H9 (cell line): ENCODE measurements around the gene PNMA6E. TPM values are rescaled to one million over a fixed set of nuclear protein-coding genes. Genes with fewer than 3 reads are reported as not detected.

Source experiments
- DNase-seq: peaks from one replicate; pipeline ENCODE4 v3.0.0-alpha.2; 2017
- H2AFZ ChIP-seq: one replicate; pipeline ENCODE4 v1.6.1; 2013; ENCODE audit warnings: mild to moderate bottlenecking, low read length, control low read depth, moderate library complexity
- H2AK5ac ChIP-seq: 2 replicates; pipeline ENCODE4 v1.6.1; 2013; ENCODE audit warnings: low read length, control low read depth, mixed read lengths; ENCODE audit not compliant: insufficient read length
- H2BK120ac ChIP-seq: one replicate; pipeline ENCODE4 v1.6.1; 2013; ENCODE audit warnings: low read depth, mild to moderate bottlenecking, low read length, control low read depth, inconsistent platforms; ENCODE audit not compliant: poor library complexity, severe bottlenecking
- H2BK12ac ChIP-seq: 2 replicates; pipeline ENCODE4 v1.6.1; 2013; ENCODE audit warnings: low read length, control low read depth, mixed read lengths, low read depth; ENCODE audit not compliant: insufficient read length
- H2BK15ac ChIP-seq: 2 replicates; pipeline ENCODE4 v1.6.1; 2013; ENCODE audit warnings: low read depth, low read length, control low read depth
- H2BK20ac ChIP-seq: one replicate; pipeline ENCODE4 v1.6.1; 2013; ENCODE audit warnings: low read depth, mild to moderate bottlenecking, low read length, control low read depth, inconsistent platforms; ENCODE audit not compliant: poor library complexity, severe bottlenecking
- H2BK5ac ChIP-seq: 2 replicates; pipeline ENCODE4 v1.6.1; 2013; ENCODE audit warnings: low read length, control low read depth, mixed read lengths; ENCODE audit not compliant: insufficient read length
- H3K14ac ChIP-seq: 2 replicates; pipeline ENCODE4 v1.6.1; 2013; ENCODE audit warnings: low read length, control low read depth; ENCODE audit not compliant: insufficient read depth
- H3K18ac ChIP-seq: 2 replicates; pipeline ENCODE4 v1.6.1; 2013; ENCODE audit warnings: low read depth, mild to moderate bottlenecking, mixed read lengths, low read length, control low read depth; ENCODE audit not compliant: insufficient read length
- H3K23ac ChIP-seq: 2 replicates; pipeline ENCODE4 v1.6.1; 2013; ENCODE audit warnings: low read length, control low read depth, mixed read lengths, low read depth; ENCODE audit not compliant: insufficient read length
- H3K23me2 ChIP-seq: 2 replicates; pipeline ENCODE4 v1.6.1; 2013; ENCODE audit warnings: low read depth, mild to moderate bottlenecking, mixed read lengths, low read length, control low read depth; ENCODE audit not compliant: insufficient read length, poor library complexity, severe bottlenecking
- H3K27ac ChIP-seq: 2 replicates; pipeline ENCODE4 v1.5.1; 2013; ENCODE audit warnings: low read length, control low read depth, mixed read lengths, low read depth; ENCODE audit not compliant: insufficient read length
- H3K27me3 ChIP-seq: 2 replicates; pipeline ENCODE4 v1.6.1; 2013; ENCODE audit warnings: low read length, control low read depth, inconsistent platforms; ENCODE audit not compliant: insufficient read depth
- H3K4ac ChIP-seq: 2 replicates; pipeline ENCODE4 v1.6.1; 2013; ENCODE audit warnings: low read depth, mild to moderate bottlenecking, control low read depth, inconsistent platforms, low read length, moderate library complexity
- H3K4me1 ChIP-seq: 2 replicates; pipeline ENCODE4 v1.6.1; 2013; ENCODE audit warnings: low read length, control low read depth, inconsistent platforms; ENCODE audit not compliant: insufficient read depth
- H3K4me2 ChIP-seq: 2 replicates; pipeline ENCODE4 v1.6.1; 2013; ENCODE audit warnings: low read length, control low read depth, mixed read lengths; ENCODE audit not compliant: insufficient read length, insufficient read depth
- H3K56ac ChIP-seq: 2 replicates; pipeline ENCODE4 v1.6.1; 2013; ENCODE audit warnings: low read depth, mild to moderate bottlenecking, mixed read lengths, low read length, control low read depth; ENCODE audit not compliant: insufficient read length
- H3K79me1 ChIP-seq: 2 replicates; pipeline ENCODE4 v1.6.1; 2013; ENCODE audit warnings: low read depth, mild to moderate bottlenecking, moderate library complexity, low read length, control low read depth, inconsistent platforms; ENCODE audit not compliant: insufficient read depth, poor library complexity, severe bottlenecking
- H3K79me2 ChIP-seq: 2 replicates; pipeline ENCODE4 v1.6.1; 2013; ENCODE audit warnings: low read length, control low read depth, inconsistent platforms; ENCODE audit not compliant: insufficient read depth
- H3K9ac ChIP-seq: 2 replicates; pipeline ENCODE4 v1.6.1; 2013; ENCODE audit warnings: low read length, control low read depth, mixed read lengths; ENCODE audit not compliant: insufficient read length; ENCODE audit errors: extremely low read depth
- H3K9me3 ChIP-seq: one replicate; pipeline ENCODE4 v1.6.1; 2013; ENCODE audit warnings: low read depth, low read length, inconsistent platforms; ENCODE audit not compliant: control insufficient read depth
- H3T11ph ChIP-seq: one replicate; pipeline ENCODE4 v1.6.1; 2013; ENCODE audit warnings: mild to moderate bottlenecking, low read length, control low read depth, inconsistent platforms
- H4K20me1 ChIP-seq: one replicate; pipeline ENCODE4 v1.6.1; 2013; ENCODE audit not compliant: control insufficient read depth, insufficient read length, insufficient read depth
- H4K5ac ChIP-seq: 2 replicates; pipeline ENCODE4 v1.6.1; 2013; ENCODE audit warnings: low read depth, mild to moderate bottlenecking, mixed read lengths, low read length, control low read depth; ENCODE audit not compliant: insufficient read length
- H4K8ac ChIP-seq: replicated peaks from 2 replicates; pipeline ENCODE4 v1.6.1; 2013; ENCODE audit warnings: low read length, control low read depth, mixed read lengths, low read depth; ENCODE audit not compliant: insufficient read length
- H4K91ac ChIP-seq: 2 replicates; pipeline ENCODE4 v1.6.1; 2013; ENCODE audit warnings: low read depth, mild to moderate bottlenecking, moderate library complexity, mixed read lengths, low read length, control low read depth; ENCODE audit not compliant: insufficient read length
- H3K27ac Mint-ChIP-seq, 3 experiments: 2 replicates in 2 of 3; 3 replicates in 1 of 3; pipeline ENCODE4 v1.8.0; 2020 to 2021; ENCODE audit warnings: mixed read lengths in 3 of 3, mild to moderate bottlenecking in 1 of 3, moderate library complexity in 1 of 3
- H3K27me3 Mint-ChIP-seq: 2 replicates; pipeline ENCODE4 v1.8.0; 2021; ENCODE audit warnings: low read depth, mild to moderate bottlenecking, moderate library complexity, mixed read lengths
- H3K36me3 Mint-ChIP-seq, 3 experiments: 2 replicates in 2 of 3; 3 replicates in 1 of 3; pipeline ENCODE4 v1.8.0; 2020 to 2021; ENCODE audit warnings: low read depth in 3 of 3, mixed read lengths in 3 of 3; ENCODE audit not compliant: insufficient read depth in 1 of 3
- H3K4me1 Mint-ChIP-seq, 2 experiments: 2 replicates each; pipeline ENCODE4 v1.8.0; 2020; ENCODE audit warnings: mixed read lengths in 2 of 2
- H3K4me3 Mint-ChIP-seq, 2 experiments: 2 replicates in 1 of 2; 3 replicates in 1 of 2; pipeline ENCODE4 v1.8.0; 2020 to 2021; ENCODE audit warnings: mild to moderate bottlenecking in 2 of 2, mixed read lengths in 2 of 2, moderate library complexity in 1 of 2
- H3K9me3 Mint-ChIP-seq, 2 experiments: 2 replicates in 1 of 2; 3 replicates in 1 of 2; pipeline ENCODE4 v1.8.0; 2020; ENCODE audit warnings: mild to moderate bottlenecking in 2 of 2, mixed read lengths in 2 of 2, moderate library complexity in 1 of 2
- CTCF ChIP-seq: fragments of 200-600 bp; sonication (generic); conservative IDR thresholded peaks from 3 replicates; pipeline ENCODE4 v1.8.0; 2021; ENCODE audit warnings: antibody characterized with exemption, mild to moderate bottlenecking
- WGBS: extraction: QIAGEN DNeasy Blood & Tissue Kit; methylation state at CpG from one replicate; pipeline ENCODE4 v1.1.7; 2013; ENCODE audit warnings: missing lambda C conversion rate, low lambda C conversion rate, mixed read lengths; ENCODE audit not compliant: insufficient read length; ENCODE audit errors: extremely low coverage; 5-methylcytosine and 5-hydroxymethylcytosine counted together
- total RNA-seq: library from RNA; stranded (reverse); gene quantifications from 2 replicates; pipeline ENCODE4 v1.2.1, GENCODE V29; 2021

The PNMA6E gene
- total RNA-seq, 1 experiment from 2014 or later = not detected

- Histone ChIP-seq H3T11ph (no peak overlapping the region), H2BK12ac (no peak overlapping the region), H2AFZ (no peak overlapping the region), H2BK20ac (no peak overlapping the region), H3K4me2 (no peak overlapping the region), H3K27me3 (peaks cover 7% of the 10 kb centered on the region; the same call in 1 of the 2 replicates), H4K20me1 (no peaks in the 10 kb centered on the region), H2BK5ac (no peak overlapping the region), H4K91ac (no peak overlapping the region), H3K23me2 (no peaks in the 10 kb centered on the region), H4K5ac (no peak overlapping the region), H2BK15ac (no peak overlapping the region), H3K4ac (no peak overlapping the region), H3K23ac (no peak overlapping the region), H2AK5ac (no peak overlapping the region), H4K8ac (no peak overlapping the region), H3K27ac (no peak overlapping the region), H2BK120ac (no peak overlapping the region), H3K9me3 (peaks cover 21% of the 10 kb centered on the region), H3K4me1 (no peaks in the 10 kb centered on the region), H3K79me2 (no peaks in the 10 kb centered on the region), H3K14ac (no peak overlapping the region), H3K79me1 (no peaks in the 10 kb centered on the region), H3K18ac (no peak overlapping the region), H3K56ac (no peak overlapping the region), H3K9ac (no peak overlapping the region)
- peak; percentile 34; the same call in 2 of the 3 replicates for TF ChIP-seq CTCF
- Mint-ChIP-seq H3K9me3 (peaks cover 65 to 79% of the 10 kb centered on the region in 2 experiments), H3K27ac (no peak overlapping the region), H3K4me3 (no peak overlapping the region), H3K27me3 (peaks cover 32% of the 10 kb centered on the region), H3K4me1 (peaks cover 7 to 23% of the 10 kb centered on the region in 2 experiments), H3K36me3 (peaks cover 5 to 14% (median 8%) of the 10 kb centered on the region in 3 experiments; a peak in 5 of 7 replicates)
- no peak for DNase-seq
- no CpG with 5 or more reads among the region's 23 CpGs for WGBS
Measured at GRCh38 chrX:153412746-153413720, 11.9 kb upstream of the PNMA6E start.
